ENCODE results near the gene MEPE.

Gene MEPE

GRCh38 chr4:87832669-87833068, at the start of gene MEPE:
MEPE (plus strand) TSS chr4:87832969; CDS start chr4:87834715, 1,746 bp downstream.
- no peak within 1 kb of the TSS for H3K4me3 Mint-ChIP-seq

GRCh38 chr4:87783781-87784180, 49.0 kb upstream of the MEPE start:
- Mint-ChIP-seq H3K27ac (no peak overlapping the region), H3K27me3 (no peaks in the 10 kb centered on the region), H3K9me3 (no peaks in the 10 kb centered on the region), H3K4me3 (no peak overlapping the region), H3K36me3 (ENCODE audit: low read depth) (no peaks in the 10 kb centered on the region), H3K4me1 (no peaks in the 10 kb centered on the region)
- ATAC-seq (no peak), DNase-seq (no peak)

More at GRCh38 chr4:87832669-87833068, at the start of gene MEPE:
- no peak for DNase-seq
- no peaks in the 10 kb centered on the region for H3K4me1 Mint-ChIP-seq
- no peak for ATAC-seq
- H3K9me3 Mint-ChIP-seq = no peaks in the 10 kb centered on the region
- H3K27me3 Mint-ChIP-seq = peaks cover 4% of the 10 kb centered on the region
- H3K27ac Mint-ChIP-seq = no peak within 1 kb of the TSS
- H3K36me3 Mint-ChIP-seq (ENCODE audit: low read depth) = no peaks in the 10 kb centered on the region

- DNase-seq (no peak), ATAC-seq (no peak)
- no peak overlapping the region for H3K27ac Mint-ChIP-seq
- no peaks in the 10 kb centered on the region for H3K36me3 Mint-ChIP-seq (ENCODE audit: low read depth)
- no peaks in the 10 kb centered on the region for H3K4me1 Mint-ChIP-seq
- no peaks in the 10 kb centered on the region for H3K9me3 Mint-ChIP-seq
- no peak overlapping the region for H3K4me3 Mint-ChIP-seq
- H3K27me3 Mint-ChIP-seq = no peaks in the 10 kb centered on the region
These were observed 46.8 kb upstream of the MEPE start for GRCh38 chr4:87785731-87786509.

GRCh38 chr4:87799301-87800113, 33.3 kb upstream of the MEPE start, which contains the start of gene IBSP:
IBSP (plus strand) TSS chr4:87799554; CDS start chr4:87802362, 2,808 bp downstream.
- Mint-ChIP-seq H3K4me3 (no peak within 1 kb of the TSS), H3K27me3 (no peaks in the 10 kb centered on the region), H3K9me3 (no peaks in the 10 kb centered on the region), H3K27ac (no peak within 1 kb of the TSS), H3K36me3 (ENCODE audit: low read depth) (no peaks in the 10 kb centered on the region), H3K4me1 (no peaks in the 10 kb centered on the region)
- ATAC-seq (no peak), DNase-seq (no peak)

GRCh38 chr4:87802858-87803257, 29.9 kb upstream of the MEPE start:
- DNase-seq = no peak
- no peak overlapping the region for H3K27ac Mint-ChIP-seq

GRCh38 chr4:87803421-87803820, 29.3 kb upstream of the MEPE start:
- Mint-ChIP-seq H3K9me3 (no peaks in the 10 kb centered on the region), H3K4me1 (no peaks in the 10 kb centered on the region), H3K36me3 (ENCODE audit: low read depth) (no peaks in the 10 kb centered on the region), H3K27me3 (no peaks in the 10 kb centered on the region), H3K4me3 (no peak overlapping the region), H3K27ac (no peak overlapping the region)
- ATAC-seq (no peak), DNase-seq (no peak)

More at GRCh38 chr4:87802858-87803257, 29.9 kb upstream of the MEPE start:
- ATAC-seq = no peak
- no peak overlapping the region for H3K4me3 Mint-ChIP-seq
- no peaks in the 10 kb centered on the region for H3K4me1 Mint-ChIP-seq
- no peaks in the 10 kb centered on the region for H3K9me3 Mint-ChIP-seq
- no peaks in the 10 kb centered on the region for H3K27me3 Mint-ChIP-seq
- H3K36me3 Mint-ChIP-seq (ENCODE audit: low read depth) = no peaks in the 10 kb centered on the region

GRCh38 chr4:87804871-87805270, 27.9 kb upstream of the MEPE start:
- ATAC-seq = no peak
- no peak overlapping the region for H3K27ac Mint-ChIP-seq

GRCh38 chr4:87805971-87806370, 26.8 kb upstream of the MEPE start:
- no peak for ATAC-seq

More at GRCh38 chr4:87804871-87805270, 27.9 kb upstream of the MEPE start:
- DNase-seq = no peak
- Mint-ChIP-seq H3K27me3 (no peaks in the 10 kb centered on the region), H3K4me1 (no peaks in the 10 kb centered on the region), H3K36me3 (ENCODE audit: low read depth) (no peaks in the 10 kb centered on the region), H3K9me3 (no peaks in the 10 kb centered on the region), H3K4me3 (no peak overlapping the region)

GRCh38 chr4:87806520-87806919, 26.2 kb upstream of the MEPE start:
- DNase-seq = no peak
- H3K9me3 Mint-ChIP-seq = no peaks in the 10 kb centered on the region

More at GRCh38 chr4:87805971-87806370, 26.8 kb upstream of the MEPE start:
- Mint-ChIP-seq H3K9me3 (no peaks in the 10 kb centered on the region), H3K27me3 (no peaks in the 10 kb centered on the region), H3K27ac (no peak overlapping the region), H3K4me3 (no peak overlapping the region), H3K4me1 (no peaks in the 10 kb centered on the region), H3K36me3 (ENCODE audit: low read depth) (no peaks in the 10 kb centered on the region)
- DNase-seq = no peak

GRCh38 chr4:87807402-87807801, 25.4 kb upstream of the MEPE start:
- no peaks in the 10 kb centered on the region for H3K4me1 Mint-ChIP-seq
- no peaks in the 10 kb centered on the region for H3K27me3 Mint-ChIP-seq
- no peak overlapping the region for H3K4me3 Mint-ChIP-seq
- no peak for DNase-seq
- H3K36me3 Mint-ChIP-seq (ENCODE audit: low read depth) = no peaks in the 10 kb centered on the region
- H3K27ac Mint-ChIP-seq = no peak overlapping the region
- H3K9me3 Mint-ChIP-seq = no peaks in the 10 kb centered on the region
- no peak for ATAC-seq

More at GRCh38 chr4:87806520-87806919, 26.2 kb upstream of the MEPE start:
- no peak overlapping the region for H3K4me3 Mint-ChIP-seq
- no peak for ATAC-seq
- H3K36me3 Mint-ChIP-seq (ENCODE audit: low read depth) = no peaks in the 10 kb centered on the region
- H3K4me1 Mint-ChIP-seq = no peaks in the 10 kb centered on the region
- H3K27me3 Mint-ChIP-seq = no peaks in the 10 kb centered on the region
- H3K27ac Mint-ChIP-seq = no peak overlapping the region

GRCh38 chr4:87811977-87812376, 20.8 kb upstream of the MEPE start:
- Mint-ChIP-seq H3K9me3 (no peaks in the 10 kb centered on the region), H3K36me3 (ENCODE audit: low read depth) (no peaks in the 10 kb centered on the region), H3K27ac (no peak overlapping the region), H3K4me3 (no peak overlapping the region), H3K4me1 (no peaks in the 10 kb centered on the region), H3K27me3 (no peaks in the 10 kb centered on the region)
- ATAC-seq (no peak), DNase-seq (no peak)

- ATAC-seq (no peak), DNase-seq (no peak)
- Mint-ChIP-seq H3K27me3 (peaks cover 15% of the 10 kb centered on the region), H3K4me1 (no peaks in the 10 kb centered on the region), H3K9me3 (no peaks in the 10 kb centered on the region), H3K4me3 (no peak overlapping the region), H3K36me3 (ENCODE audit: low read depth) (no peaks in the 10 kb centered on the region), H3K27ac (no peak overlapping the region)
These were observed 13.4 kb upstream of the MEPE start for GRCh38 chr4:87819281-87819919.

GRCh38 chr4:87823200-87823599, 9.6 kb upstream of the MEPE start:
- ATAC-seq = no peak
- DNase-seq = no peak
- no peak overlapping the region for H3K4me3 Mint-ChIP-seq
- H3K36me3 Mint-ChIP-seq (ENCODE audit: low read depth) = no peaks in the 10 kb centered on the region
- H3K27me3 Mint-ChIP-seq = peaks cover 10% of the 10 kb centered on the region
- no peaks in the 10 kb centered on the region for H3K4me1 Mint-ChIP-seq
- no peak overlapping the region for H3K27ac Mint-ChIP-seq
- H3K9me3 Mint-ChIP-seq = no peaks in the 10 kb centered on the region

GRCh38 chr4:87823724-87824123, 9.0 kb upstream of the MEPE start:
- Mint-ChIP-seq H3K36me3 (ENCODE audit: low read depth) (no peaks in the 10 kb centered on the region), H3K27me3 (peaks cover 8% of the 10 kb centered on the region), H3K4me1 (no peaks in the 10 kb centered on the region), H3K27ac (no peak overlapping the region), H3K4me3 (no peak overlapping the region), H3K9me3 (no peaks in the 10 kb centered on the region)
- no peak for ATAC-seq
- no peak for DNase-seq
